ENCODE data around the gene NDE1. TPM values are rescaled to one million over a fixed set of nuclear protein-coding genes. Genes with fewer than 3 reads are reported as not detected.
"Not testable (repeated sequence)": the region's sequence is repeated elsewhere in the genome, so short reads cannot be mapped to it uniquely, and the experiment has no call there.

NDE1 gene
- polyA plus RNA-seq, 2 of the 4 experiments (the other 2 are of a cell fraction) = 27.6 to 30.6 TPM

DNA sequence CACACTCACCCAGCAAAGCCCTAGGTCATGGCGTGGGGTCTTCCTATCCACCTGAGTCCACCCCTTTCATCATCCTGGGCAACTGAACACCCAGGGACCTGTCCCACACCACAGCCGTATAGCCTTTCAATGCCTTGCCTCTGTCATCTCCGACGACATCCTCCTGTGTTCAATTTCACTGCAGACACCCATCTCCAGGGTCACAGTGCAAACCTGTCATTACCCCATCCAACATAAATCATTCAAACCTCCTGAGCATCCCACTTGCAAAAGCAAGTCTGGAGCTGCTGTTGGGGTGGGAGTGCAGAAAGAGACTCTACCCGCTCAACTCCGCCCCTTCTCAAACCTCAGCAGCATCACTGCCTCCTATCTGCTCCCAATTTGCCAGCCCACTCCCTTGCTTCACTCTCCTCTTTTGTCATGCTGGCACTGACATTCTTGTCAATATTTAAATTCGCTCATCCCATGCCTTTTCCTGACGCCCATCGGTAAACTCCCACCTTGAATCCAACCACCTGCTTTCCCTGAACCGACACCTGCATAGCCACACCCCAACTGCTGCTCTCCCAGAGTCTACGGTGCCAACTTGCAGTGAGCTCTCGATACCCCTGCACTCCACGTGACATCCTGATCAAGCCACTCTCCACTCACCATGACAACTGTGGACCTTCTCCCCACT is 44.1 kb upstream of the NDE1 start (continued):
- TF ChIP-seq, protein P1, sequence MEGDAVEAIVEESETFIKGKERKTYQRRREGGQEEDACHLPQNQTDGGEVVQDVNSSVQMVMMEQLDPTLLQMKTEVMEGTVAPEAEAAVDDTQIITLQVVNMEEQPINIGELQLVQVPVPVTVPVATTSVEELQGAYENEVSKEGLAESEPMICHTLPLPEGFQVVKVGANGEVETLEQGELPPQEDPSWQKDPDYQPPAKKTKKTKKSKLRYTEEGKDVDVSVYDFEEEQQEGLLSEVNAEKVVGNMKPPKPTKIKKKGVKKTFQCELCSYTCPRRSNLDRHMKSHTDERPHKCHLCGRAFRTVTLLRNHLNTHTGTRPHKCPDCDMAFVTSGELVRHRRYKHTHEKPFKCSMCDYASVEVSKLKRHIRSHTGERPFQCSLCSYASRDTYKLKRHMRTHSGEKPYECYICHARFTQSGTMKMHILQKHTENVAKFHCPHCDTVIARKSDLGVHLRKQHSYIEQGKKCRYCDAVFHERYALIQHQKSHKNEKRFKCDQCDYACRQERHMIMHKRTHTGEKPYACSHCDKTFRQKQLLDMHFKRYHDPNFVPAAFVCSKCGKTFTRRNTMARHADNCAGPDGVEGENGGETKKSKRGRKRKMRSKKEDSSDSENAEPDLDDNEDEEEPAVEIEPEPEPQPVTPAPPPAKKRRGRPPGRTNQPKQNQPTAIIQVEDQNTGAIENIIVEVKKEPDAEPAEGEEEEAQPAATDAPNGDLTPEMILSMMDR (IDR thresholded peaks at IDR 0.05) = no peak
- TF ChIP-seq, protein P2, sequence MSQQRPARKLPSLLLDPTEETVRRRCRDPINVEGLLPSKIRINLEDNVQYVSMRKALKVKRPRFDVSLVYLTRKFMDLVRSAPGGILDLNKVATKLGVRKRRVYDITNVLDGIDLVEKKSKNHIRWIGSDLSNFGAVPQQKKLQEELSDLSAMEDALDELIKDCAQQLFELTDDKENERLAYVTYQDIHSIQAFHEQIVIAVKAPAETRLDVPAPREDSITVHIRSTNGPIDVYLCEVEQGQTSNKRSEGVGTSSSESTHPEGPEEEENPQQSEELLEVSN (IDR thresholded peaks at IDR 0.05; ENCODE audit: borderline replicate concordance, low read depth) = no peak
- TF ChIP-seq EHMT2 (IDR thresholded peaks at IDR 0.05; ENCODE audit: low read depth) (no peak), EP300 (IDR thresholded peaks at IDR 0.05) (no peak), RFX5 (IDR thresholded peaks at IDR 0.05) (no peak), EHF (CRISPR knock-in tag; IDR thresholded peaks at IDR 0.05) (no peak), RNF2 (IDR thresholded peaks at IDR 0.05; ENCODE audit: borderline replicate concordance, low read depth) (no peak), RARB (CRISPR knock-in tag; IDR thresholded peaks at IDR 0.05) (no peak)
- TF ChIP-seq, protein P3, sequence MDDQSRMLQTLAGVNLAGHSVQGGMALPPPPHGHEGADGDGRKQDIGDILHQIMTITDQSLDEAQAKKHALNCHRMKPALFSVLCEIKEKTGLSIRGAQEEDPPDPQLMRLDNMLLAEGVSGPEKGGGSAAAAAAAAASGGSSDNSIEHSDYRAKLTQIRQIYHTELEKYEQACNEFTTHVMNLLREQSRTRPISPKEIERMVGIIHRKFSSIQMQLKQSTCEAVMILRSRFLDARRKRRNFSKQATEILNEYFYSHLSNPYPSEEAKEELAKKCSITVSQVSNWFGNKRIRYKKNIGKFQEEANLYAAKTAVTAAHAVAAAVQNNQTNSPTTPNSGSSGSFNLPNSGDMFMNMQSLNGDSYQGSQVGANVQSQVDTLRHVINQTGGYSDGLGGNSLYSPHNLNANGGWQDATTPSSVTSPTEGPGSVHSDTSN (IDR thresholded peaks at IDR 0.05) = no peak

DNA sequence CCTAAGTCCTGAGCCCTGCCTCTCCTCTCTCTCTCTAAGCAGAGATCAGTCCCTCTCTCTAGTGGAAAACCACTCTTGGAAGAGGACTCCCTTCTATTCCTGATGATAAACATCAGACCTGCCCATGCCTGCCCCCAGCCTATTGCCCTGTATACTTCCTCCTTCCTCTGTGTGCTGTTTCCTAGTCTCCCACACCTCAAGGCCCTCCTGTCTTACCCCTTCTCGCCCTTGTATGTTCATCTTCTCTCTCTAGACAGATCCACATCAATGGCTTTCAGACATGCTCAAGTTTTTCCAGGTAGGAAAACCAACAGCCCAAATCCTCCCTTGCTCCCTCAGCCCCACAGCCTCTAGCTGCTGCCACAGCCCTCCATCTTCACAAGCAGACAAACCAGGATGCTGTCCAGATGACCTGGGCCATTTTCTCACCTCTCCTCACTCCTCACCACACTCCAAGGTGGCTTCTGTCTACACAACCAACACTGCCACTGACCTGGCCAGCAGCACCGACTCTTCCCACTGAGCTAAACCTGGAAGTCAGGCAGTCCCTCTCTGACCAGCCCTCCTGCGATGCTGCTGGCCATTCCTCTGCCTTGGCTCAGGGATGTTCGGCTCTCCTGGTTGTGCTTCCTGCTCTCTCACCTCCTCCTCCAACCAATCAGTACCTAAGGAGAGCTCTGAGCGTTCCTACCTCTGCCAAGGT is 43.4 kb upstream of the NDE1 start:
- Histone ChIP-seq H3K27ac (no peak overlapping the region), H3K4me3 (no peak overlapping the region), H3K9me3 (no peaks in the 10 kb centered on the region), H3K4me1 (no peaks in the 10 kb centered on the region), H3K4me2 (no peak overlapping the region)
- ChIA-PET CTCF (interaction anchor here (1.4 to 2.0 kb wide), 3 partner anchors 9 to 179 kb away, joined by 5 to 8 read pairs (median 6); no protein-coding TSS in a partner anchor), POLR2A (interaction anchor here (0.7 kb wide), 1 partner anchor 14 kb away, joined by 3 read pairs; no protein-coding TSS in a partner anchor)
- 88% methylated on average over 5 of the region's 5 CpGs for WGBS (ENCODE audit: missing lambda C conversion rate)
- no peak for FAIRE-seq
- TF ChIP-seq CBX8 (IDR thresholded peaks at IDR 0.05) (no peak), EHF (CRISPR knock-in tag; IDR thresholded peaks at IDR 0.05) (no peak), NR3C1 (IDR thresholded peaks at IDR 0.05) (no peak), EP300 (IDR thresholded peaks at IDR 0.05) (no peak), NFE2L2 (conservative IDR thresholded peaks at IDR 0.05; ENCODE audit: low read length) (no peak), FOSL2 (IDR thresholded peaks at IDR 0.05) (no peak), FOSL2 (CRISPR knock-in tag; IDR thresholded peaks at IDR 0.05) (no peak), CHD2 (IDR thresholded peaks at IDR 0.05; ENCODE audit: low read length, partially characterized antibody) (no peak), ZSCAN20 (CRISPR knock-in tag; IDR thresholded peaks at IDR 0.05) (no peak), HOXA7 (CRISPR knock-in tag; IDR thresholded peaks at IDR 0.05) (no peak), GATA3 (IDR thresholded peaks at IDR 0.05; ENCODE audit: borderline replicate concordance) (no peak), CEBPB (IDR thresholded peaks at IDR 0.05) (no peak), CBX2 (IDR thresholded peaks at IDR 0.05; ENCODE audit: borderline replicate concordance, low read depth) (no peak), RCOR1 (IDR thresholded peaks at IDR 0.05; ENCODE audit: low read depth, low read length) (no peak), EHMT2 (IDR thresholded peaks at IDR 0.05; ENCODE audit: low read depth) (no peak)
- TF ChIP-seq, protein P2 (IDR thresholded peaks at IDR 0.05; ENCODE audit: borderline replicate concordance, low read depth) = no peak
- TF ChIP-seq, protein P4, sequence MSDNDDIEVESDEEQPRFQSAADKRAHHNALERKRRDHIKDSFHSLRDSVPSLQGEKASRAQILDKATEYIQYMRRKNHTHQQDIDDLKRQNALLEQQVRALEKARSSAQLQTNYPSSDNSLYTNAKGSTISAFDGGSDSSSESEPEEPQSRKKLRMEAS (IDR thresholded peaks at IDR 0.05) = no peak
- no peak for DNase-seq (ENCODE audit: low read depth in 1 of 2, low spot score in 1 of 2)
- ATAC-seq = no peak

- POLR2A ChIA-PET = interaction anchor here (0.7 kb wide), 1 partner anchor 15 kb away, joined by 3 read pairs; no protein-coding TSS in a partner anchor
- not testable (repeated sequence) for H3K4me3 ChIP-seq; H3K4me1 ChIP-seq; DNase-seq (ENCODE audit: low read depth in 1 of 2, low spot score in 1 of 2); H3K27ac ChIP-seq; FAIRE-seq; H3K9me3 ChIP-seq; H3K4me2 ChIP-seq; ATAC-seq
- CTCF ChIA-PET = interaction anchor here (1.0 to 2.0 kb wide), 5 partner anchors 10 to 180 kb away, joined by 3 to 8 read pairs (median 5); partner anchors contain the start of gene MARF1
- 94% methylated on average over 12 of the region's 12 CpGs for WGBS (ENCODE audit: missing lambda C conversion rate)
Observed at GRCh38 chr16:15607221-15607699, 42.8 kb upstream of the NDE1 start.

Measured in A549 (cell line).